ENCODE results near the gene TNS1.

The TNS1 gene

DNA sequence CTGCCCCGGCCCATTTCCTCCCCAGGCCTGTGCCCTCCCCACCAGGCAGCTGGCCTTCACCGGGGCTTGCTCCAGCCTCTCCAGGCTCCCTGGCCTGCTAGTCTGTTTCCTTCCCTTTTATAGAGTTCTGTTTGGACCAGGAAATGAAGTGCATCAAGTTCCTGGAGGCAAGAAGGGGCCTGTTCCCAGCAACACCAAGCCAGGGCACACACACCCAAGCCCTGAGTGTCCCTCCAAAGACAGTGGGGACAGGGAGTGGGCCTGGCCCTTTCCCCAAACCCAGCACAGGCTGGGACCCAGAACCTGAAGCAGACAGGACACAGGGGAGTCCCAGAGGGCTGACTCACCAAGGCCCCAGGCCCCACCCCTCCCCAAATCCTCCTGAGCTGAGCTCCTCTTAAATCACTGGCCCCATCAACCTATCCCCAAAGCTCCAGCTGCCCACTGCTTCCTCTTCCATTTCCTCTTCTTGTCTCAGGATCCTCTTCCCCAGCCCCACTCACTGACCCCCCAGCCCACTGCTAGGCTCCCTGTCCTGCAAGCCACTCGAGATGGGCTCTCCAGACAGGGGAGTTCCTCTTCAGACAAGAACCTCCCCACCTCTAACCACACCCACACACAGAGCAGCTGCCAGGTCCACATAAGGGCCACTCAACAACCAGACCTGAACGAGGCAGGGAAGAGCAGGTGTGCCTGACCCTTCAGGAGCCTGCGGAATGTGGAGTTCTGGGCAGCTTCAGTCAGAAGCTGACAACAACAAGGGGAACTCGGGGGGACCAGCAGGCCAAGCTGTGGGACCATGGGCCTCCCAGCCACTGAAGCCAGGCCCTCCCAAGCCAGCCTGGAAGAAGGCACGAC, 74.2 kb downstream of the TNS1 start:
- DNase-seq: peak; percentile 92

DNA sequence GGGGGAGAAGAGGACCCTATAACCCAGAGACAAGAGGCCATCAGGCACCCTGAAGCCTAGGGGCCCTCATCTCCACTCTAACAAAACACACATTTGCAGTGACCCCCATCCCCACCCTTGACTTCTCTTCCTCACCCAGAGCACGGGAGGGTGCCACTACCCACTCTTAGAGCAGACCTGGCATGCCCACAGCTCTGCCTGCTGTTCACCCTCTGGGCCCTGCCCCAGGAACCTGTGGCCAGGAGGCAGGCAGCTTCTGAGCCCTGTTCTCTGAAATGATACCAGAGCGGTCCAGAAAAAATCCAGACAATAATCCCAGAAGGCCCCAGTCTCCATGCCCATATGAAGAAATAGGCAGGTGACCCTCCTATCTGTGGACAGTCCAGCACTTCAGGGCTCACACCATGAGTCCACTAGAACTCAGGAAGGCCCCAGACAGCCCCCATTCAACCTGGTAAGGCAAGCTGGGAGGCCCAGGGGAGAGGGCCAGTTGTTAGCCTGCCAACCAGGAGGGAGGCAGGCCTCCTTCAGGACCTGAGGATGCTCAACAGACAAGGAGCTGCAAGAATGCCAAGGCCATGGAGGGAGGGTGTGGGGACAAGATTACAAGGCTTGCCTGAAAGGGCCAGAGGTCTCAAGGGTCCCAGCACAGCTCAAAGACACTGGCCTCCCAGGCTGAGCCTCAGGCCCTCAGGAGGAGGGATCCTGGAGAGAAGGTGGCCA, 75.0 kb downstream of the TNS1 start:
- no peak for DNase-seq

DNA sequence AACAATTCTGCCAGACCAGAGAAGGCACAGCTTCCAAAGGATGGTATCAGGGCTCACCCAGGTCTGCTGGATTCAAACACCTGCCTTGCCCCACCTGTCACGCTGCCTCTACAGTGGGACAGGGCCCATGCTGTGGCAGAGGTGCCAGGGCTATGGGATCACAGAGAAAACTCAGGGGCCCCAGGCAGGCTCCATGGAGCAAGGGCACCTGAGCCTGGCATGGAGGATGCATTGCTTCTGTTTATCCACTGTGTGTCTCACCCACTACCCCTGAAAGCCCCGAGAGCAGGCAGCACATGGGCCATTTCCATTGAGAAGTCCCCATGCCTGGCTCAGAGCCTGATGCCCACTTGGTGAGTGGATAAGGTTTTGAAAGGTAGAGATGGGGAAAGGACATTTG, 76.0 kb downstream of the TNS1 start:
- DNase-seq: no peak

DNA sequence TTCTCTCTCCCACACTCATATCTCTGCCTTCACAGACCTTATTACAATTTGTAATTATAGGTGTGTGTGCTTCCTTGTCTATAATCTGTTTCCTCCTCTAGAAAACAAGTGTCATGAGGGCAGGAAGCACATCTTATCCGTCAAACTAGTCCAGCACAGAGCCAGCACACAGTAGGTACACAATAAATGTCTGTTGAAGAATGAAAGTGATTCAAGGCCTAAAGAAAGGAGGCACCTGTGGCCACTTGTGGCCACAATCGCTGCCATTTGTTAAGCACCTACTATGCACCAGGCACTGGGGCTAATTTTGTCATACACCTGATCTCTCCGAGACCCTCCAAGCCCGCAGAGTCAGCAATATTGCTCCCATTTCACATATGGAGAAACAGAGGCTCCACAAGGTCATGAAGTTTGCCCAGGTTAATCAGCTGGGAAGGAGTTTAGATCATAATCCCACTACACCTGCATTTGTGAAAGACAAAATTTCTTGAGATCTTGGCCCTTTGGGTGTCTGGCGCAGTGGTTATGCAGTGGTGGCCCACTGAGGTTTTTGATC, 78.4 kb downstream of the TNS1 start:
- no peak for DNase-seq

DNA sequence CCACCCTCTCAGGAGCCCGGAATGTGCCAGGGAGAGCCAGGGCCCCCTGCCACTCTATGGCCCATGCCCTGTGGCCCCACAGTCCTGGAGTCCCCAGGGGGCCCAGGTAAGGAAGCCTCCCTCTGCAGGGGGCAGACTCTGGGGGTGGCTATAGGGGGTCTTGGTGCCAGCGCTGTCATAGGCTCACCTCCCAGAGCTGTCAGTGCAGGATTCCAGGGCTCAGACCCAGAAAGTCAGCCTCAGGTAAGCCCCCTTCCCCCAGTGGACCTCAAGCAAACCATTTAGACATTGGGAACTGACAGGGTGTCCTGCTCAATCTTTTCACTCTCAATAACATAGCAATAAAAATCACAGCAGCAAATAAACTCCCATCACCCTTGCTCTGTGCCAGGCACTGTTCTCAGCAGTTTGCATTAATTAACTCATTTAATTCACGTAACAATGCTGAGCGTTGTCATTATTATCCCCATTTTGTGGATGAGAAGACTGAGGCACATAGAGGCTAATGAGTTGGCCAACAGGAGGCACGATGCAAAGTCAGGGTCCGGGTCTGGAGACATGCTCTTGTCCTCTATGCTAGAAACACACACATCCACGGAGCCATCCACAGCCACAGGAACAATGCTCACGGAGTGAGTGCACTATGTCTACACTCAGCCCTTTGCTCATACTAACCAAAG, 79.6 kb downstream of the TNS1 start:
- DNase-seq: no peak

DNA sequence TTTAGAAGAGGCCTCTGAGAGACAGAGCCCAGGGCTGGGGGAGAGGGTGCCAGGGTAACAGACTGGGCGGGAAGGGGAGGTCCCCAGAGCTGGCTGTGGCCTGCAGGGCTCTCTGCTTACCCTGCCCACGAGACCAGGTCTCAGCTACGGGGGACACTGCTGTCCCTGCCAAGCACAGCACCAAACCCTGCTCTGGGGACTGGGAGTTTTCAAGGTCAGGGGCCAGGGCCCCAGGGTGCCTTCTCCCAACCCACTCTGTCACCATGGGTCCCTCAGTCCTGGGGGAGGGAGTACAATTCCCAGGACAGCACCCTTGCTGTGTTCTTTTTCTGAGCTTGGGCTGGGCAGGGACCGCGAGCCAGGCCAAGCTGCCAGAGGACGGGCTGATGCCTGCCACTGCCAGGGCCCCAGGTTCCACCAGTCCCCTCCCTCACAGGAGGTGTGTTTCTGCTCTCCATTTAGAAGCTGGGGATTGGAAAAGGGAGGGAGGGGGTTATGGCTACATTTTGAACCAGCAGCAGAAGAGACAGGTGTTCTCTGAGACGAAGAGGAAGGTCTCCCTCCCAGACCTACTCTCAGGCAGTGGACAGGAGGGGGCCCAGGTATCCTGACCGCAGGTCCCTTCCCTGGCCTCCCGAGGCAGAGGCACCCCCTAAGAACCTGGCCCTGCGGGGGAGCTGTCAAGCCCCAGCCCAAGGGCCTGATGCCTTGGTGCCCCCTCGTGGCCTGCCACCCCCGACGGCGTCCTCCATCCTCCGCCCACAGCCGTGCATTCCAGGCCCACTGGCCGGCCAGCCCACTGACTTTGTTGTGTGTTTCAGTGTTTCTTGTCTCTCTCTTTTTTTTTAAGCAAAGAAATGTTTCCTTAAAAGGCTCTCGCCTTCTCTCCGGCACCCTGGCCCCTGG, 80.4 kb downstream of the TNS1 start:
- peak; percentile 14 for DNase-seq

DNA sequence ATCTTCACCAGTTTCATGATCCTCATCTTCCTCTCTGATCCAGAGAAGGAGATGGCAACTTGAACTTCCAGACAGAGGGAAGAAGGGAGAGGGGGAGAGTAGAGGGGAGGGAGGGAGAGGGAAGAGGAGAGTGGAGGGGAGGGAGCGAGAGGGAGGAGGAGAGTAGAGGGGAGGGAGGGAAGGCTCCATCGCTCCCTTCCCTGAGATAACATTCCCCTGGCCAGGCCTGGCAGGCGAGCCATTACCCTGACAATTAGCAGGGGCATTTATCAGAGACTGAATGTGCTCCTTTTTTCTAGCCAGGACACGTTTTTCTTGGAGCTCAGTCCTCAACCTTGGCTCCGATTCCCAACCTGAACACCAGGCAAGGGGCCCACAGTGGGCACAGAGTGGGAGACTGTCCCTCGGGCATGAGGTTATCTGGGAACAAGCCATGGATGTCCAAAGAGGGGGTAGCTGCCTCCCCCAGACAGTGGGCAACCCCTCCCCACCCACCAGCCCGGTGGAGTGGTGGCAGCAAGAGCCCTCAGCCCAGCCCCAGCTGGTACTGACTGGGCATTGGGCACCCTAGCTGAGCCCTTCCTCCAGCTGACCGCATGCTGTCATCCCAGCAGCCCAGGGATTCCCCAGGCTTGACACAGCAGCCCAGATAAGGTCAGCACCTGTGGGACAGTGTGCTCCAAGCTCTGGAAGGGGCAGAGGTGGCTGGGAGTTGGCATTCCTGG, 81.8 kb downstream of the TNS1 start:
- DNase-seq: no peak

DNA sequence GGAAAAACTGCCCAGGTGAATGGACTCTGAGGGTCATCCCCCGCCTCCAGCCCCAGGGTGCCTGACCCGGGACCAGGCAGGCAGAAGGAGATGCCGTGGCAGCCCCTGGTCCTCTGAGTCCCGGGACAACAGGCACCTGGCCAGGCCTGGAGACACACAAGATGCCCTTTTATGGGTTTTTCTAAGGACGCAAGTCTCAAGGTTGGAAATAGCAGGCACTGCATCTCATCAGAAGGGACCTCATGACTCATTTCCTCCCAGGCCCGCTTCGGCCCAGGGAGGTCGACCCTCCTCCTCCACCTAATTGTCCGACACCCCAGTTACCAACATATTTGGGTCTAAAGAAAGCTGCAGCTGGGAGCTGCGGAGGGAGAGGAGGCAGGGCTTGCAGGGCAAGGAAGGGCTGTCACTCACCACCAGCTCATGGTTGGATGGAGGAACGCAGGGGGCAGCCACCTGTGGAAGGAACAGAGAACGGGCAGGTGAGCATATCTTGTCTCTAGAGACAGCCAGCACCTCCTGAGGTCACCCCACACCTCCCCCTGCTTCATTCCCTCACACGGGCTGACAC, 82.9 kb downstream of the TNS1 start:
- peak; percentile 27 for DNase-seq

DNA sequence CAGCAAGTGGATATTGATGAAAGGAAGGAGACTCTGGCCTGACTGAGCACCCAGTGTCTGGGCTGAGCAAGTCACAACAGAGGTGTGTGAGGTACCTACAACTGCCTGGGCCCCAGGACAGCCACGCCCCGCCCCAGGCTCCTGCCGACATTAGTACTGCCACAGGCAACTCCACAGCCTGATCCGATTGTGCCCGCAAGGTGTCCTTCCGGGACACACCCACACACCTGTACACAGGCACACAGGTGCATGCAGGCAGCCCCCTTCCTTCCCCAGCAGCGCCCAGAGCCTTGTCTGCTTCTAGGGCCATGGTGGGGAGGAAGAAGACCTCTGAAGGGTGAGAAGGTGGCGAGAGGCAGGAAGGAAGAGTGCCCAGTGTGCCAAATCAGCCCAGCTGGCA, 83.6 kb downstream of the TNS1 start:
- DNase-seq: peak; percentile 84

DNA sequence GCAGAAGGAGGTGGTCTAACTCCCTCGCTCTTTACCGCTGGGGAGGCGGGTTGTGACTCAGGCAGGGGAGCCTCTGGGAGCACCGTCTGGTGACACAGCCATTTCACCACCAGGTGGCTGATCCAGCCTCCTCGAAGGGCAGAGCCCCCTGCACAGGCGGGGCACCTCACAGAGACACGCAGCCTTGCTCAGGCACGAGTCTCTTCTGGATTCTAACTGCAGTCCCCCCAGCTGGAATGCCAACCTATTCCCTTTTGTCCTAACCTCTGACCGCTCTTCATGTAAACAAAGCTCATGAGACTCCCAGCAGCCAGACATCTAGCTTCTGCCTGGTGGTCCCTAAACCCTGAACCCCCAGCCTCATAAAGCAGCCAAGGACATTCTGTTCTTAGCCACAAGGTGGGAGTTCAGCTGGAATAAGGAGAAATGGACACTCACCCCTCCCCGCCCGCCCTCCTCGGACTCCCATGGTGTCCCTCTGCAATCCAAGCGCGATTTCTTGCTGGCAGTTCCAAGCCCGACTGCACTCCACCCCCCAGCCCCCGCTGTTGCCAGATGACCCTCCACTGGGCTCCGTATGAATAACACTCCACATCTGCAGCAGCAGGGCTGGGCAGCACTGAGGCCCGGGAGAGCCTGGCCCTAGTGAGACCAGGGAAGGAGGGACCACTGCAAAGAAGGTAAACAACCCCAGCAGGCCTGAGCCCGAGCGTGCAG, 84.3 kb downstream of the TNS1 start:
- peak; percentile 22 for DNase-seq

DNA sequence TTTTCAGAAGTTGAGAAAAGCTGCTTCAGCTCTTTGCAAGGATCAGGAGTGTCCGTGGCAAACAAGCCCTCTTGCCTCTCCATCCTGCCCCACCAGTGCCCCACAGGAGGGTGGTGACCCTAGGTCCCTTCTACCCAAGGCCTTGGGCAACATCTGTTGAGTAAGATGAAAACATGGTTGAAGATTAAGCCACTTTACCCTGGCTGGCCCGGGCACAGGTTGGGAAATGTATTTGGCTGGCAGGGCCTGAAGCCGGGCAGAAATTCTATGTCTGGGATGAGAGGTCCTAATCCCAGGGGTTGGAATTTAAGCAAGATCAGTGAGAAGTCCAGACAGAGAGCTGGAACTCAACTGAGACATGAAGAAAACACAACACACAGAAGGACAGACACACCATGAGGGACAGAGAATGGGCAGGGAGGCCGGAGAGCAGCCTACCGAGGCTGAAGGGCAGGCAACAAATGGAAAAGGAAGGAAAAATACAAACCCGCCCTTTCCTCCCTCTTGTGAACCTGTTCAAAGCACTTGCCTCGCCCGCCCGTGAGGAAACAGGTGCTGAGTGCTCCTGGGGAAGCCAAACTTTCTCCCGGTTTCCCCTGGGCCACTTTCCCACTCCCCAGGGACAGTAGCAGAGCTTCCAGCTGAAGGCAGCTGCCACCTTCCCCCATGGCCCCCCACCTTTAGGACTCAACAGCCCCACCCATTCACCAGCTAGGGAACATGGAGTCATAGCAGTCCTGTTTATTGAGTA, 86.1 kb downstream of the TNS1 start:
- DNase-seq: peak; percentile 38

DNA sequence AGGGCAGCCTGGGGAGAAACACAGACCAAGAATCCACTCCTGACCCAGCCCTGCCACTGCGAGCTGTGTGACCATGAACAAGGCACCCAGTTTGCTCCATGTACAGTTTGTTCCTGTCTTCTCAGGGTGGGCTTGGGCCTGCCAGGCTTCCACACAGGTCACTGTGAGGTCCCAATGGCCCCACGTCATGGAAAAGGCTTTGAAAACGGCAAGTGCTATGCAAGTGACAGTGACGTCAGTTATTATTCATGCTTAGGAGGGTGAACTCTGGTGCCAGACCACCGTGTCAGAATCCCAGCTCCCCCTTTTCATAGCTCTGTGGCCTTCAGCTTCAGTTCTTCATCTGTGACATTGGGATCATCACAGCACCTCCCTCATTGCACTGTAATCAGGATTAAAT, 87.1 kb downstream of the TNS1 start:
- no peak for DNase-seq

DNA sequence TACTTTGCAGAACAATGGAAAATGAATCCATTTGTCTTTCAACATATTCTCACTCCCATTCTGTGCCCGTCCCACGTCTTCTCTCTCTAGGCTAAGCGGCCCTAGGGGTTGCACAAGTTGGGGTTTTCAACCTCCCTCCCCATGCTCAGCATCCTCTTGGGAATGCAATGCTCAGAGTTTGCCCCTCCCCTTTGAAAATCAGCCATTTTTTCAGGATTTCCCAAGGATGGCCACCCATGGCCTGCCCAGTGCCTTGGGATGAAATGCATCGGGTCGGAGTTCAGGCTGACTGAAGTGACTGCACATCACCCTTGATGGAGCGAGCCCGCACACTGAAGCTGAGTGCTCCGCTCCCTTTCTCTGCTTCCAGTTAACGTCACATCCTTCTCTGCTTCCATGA, 87.9 kb downstream of the TNS1 start:
- no peak for DNase-seq

DNA sequence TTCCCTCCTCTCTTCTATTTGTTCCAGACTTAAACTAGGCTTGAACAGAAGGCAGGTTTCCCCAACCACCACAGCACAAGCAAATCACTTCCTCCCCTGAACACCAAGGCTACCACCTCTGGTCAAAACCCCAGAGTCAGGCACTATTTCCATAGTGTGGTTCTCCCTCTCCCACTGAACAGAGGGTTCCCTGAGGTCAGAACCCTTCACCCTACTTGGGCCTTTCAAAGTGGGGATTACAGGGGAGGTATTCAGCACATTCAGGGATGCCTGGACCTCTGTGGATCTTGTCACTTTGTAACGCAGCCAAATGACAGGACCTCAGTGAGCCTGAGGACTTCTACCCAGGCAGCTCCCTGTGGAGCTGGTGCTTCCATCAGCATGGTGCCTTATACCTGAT, 88.7 kb downstream of the TNS1 start:
- no peak for DNase-seq

DNA sequence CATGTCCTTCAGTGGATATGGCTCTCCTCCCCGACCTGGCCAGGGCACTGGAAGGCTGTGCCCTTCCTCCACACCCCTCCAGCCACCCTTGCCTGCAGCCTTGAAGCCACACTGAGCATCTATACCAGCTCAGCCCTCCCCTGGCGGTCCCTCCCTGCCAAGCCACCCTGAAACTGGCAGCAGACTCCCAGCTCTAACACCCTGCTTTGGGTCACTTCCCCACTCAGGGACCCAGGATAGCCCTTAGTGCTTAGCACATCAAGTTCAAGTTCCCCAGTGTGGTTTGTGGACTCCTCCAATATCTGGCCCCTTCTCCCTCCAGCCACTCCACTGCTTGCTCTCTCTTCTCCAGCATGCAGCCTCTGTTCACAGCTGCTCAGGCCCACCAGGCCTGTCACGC, 89.4 kb downstream of the TNS1 start:
- no peak for DNase-seq

DNA sequence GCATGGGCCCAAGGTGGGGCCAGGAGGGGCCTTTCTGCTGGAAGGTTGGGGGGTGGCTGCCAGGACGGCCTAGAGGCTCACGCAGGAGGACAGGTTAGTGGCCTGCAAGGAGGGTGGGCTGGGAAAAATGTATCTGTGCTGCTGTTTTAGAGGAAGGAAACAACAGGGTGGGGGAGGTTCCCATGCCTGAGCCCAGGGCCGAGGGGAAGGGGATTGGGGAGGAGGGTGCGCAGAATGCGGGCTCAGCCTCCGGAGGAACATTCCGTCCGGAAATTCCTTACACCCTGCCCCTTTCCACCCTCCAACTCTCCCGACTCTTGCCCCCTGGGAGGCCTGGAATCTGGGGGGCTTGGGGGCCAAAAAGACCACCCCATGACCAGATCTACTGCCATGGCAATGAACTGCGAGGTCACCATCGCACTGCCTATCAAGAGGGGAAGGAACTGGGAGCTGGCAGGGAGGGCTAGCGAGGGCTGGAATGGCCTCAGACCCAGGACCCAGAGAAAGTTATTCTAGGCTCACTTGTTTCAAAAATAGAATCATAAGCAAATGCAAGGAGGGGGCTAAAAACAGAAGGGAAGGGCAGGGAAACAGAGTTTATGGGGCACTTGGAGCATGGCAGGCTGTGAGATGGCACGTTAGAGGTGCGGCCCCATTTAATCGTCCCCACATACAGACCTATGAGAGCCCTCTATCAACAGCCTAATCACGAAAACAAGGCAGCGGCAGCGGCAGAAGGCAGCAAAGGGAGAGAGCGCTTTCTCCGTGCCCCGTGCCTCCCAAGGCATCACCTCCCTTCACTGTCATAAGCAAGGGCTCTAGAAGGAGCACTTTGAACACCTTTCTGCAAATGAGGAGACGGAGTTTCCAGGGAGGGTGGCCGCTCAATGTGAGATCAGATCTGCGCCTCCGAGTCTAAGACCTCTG, 90.4 kb downstream of the TNS1 start:
- no peak for DNase-seq

DNA sequence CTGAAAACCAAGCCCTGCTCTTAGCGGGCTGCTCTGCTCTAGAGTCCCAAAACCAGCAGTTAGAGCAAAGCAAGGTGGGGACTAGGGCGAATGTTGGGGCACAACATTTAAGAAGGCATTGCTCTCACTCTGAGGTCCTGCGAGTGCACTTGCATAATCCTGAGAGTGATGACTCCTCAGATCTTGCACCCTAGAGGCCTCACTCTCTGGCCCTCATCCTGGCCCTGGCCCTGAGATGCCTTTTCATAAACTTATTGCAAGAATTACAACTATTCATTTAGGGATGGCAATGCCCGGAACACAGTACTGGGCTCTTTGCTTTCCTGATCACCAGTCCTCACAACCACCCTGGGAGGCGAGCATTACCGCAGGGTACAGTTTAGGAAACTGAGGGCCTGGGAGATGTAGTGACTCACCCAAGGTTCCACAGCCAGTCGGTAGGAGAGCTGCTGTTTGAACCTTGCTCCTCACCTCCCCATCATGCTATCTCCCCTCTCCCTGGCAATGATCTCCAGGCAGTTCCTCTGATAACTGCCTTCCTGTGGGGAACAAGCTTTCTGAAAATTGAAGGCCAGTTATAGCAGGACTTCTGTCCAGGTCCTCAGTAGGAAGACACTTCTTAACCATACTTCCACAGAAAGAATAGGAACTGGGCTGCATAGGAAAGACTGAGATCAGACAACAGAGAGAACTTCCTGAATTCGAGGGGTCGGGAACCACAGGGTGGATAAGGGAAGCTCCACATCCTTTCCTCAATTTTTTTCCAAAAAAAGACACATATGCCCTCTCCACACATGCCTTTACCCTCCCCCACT, 91.3 kb downstream of the TNS1 start:
- no peak for DNase-seq

DNA sequence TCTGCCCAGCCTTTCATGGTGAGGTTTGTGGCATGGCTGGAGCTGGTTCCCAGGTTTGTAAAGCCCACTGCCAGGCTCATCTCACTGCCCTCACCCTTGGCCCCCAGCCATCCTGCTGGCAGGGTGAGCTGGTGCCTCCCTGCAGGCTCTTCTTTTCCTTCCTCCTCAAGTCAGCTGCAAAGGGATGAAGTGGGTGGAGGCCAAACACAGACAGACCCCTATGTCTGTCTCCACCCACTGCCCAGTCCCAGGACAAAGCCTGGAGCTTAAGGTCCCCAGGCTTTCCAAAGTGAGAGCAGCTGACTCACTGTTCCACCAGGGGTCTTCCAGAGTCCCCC, 92.0 kb downstream of the TNS1 start:
- DNase-seq: no peak
